SIG-M5 (cell line): ENCODE measurements around the gene KRT6A.
"Not testable (repeated sequence)": the region's sequence is repeated elsewhere in the genome, so short reads cannot be mapped to it uniquely, and the experiment has no call there.

Source experiments
- DNase-seq: peaks from one replicate; lab custom pipeline; 2025; lab: John Stamatoyannopoulos, UW

KRT6A gene

DNA sequence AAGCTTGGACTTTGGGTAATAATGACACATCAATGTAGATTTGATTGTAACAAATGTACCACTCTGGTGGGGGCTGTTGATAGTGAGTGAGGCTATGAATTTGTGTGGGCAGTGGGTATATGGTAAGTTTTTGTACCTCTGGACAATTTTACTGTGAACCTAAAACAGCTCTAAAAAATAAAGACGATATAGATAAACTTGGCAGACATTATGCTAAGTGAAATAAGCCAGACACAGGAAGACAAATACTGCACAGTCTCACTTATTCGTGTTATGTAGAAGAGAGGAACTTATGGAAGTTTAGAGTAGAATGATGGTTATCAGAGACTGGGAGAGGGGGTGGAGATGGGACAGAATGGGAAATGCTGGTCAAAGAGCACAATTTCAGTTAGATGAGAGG, 28.2 kb downstream of the KRT6A start:
- no peak for DNase-seq

DNA sequence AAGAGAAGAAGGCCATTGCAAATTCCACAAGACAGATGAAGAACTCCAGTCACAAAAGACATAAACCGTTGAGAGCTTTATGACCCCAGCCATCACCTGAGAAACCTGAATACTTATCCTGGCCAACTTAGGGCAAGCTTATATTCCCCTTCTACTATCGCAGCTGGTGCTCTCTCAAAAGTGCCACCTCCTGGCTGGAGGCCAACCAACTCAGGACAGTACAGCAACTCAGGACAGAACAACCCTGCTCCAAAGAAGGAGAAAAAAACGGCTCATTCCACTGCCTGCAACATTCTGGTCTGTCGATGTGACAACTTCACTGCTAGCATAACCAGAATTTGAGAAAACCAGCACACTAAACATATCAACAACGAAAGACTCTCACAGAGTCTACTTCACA, 31.4 kb downstream of the KRT6A start:
- DNase-seq = no peak

DNA sequence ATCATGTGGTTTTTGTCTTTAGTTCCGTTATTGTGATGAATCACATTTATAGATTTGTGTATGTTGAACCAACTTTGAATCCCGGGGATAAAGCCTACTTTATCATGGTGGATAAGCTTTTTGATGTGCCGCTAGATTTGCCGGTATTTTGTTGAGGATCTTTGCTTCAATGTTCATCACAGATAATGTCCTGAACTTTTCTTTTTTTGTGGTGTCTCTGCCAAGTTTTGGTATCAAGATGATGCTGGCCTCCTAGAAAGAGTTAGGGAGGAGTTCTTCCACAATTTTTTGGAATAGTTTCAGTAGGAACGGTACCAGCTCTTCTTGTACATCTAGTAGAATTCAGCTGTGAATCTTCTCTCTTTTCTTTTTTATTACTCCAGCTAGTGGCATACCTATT, 34.2 kb downstream of the KRT6A start:
- no peak for DNase-seq

DNA sequence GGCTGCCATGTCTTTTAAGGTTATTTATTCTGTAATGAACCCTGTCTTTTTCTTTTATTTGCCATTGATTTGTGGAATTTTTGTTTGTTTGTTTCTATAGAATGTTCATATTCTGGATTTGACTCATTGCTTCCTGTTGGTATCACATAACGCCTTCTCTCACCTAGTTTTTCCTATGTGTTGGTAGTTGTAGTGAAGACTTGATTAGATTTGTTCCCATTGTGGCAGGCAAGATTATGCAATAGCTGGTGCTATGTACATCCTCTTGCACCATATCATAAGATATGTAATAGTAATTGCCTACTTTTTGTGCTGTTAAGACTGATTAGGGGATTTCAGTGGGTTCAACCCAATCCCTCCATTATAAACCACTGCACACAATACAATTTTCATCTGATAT, 37.2 kb downstream of the KRT6A start:
- DNase-seq = no peak

DNA sequence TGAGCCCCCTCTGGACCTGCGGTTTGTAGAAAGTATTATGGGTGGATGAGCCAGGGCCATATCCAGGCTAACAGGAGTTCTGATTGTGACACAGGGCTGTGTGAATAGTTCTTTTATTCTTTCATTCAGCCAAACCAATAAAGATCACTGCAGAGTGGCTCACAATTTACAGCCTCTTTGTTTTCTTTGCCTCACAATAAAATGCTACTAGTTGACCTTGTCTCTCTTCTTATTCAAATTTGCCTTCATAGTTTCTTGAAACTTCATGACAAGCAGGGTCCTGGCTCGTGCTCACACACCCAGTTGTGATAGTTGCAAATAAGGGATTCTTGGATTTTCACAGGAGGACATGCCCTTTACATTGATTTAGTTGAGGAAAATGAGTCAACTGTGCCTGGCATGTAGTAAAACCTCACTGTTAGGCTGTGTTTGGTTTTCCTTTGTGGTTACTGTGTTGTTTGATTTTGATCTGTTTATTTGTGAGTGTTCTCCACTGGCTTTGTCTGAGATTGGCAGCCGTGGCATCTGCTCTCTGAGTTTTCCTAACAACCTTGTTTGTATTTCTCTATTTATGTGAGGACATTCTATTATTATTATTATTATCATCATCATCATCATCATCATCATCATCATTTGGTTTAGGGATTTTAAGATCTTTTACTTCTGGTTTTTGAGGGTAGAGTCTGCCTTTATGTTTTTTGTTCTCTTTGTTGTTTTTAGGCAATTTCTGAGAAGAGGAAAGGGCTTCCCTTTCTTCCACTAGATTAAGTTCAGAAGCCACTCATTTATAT, 38.5 kb downstream of the KRT6A start:
- no peak for DNase-seq

DNA sequence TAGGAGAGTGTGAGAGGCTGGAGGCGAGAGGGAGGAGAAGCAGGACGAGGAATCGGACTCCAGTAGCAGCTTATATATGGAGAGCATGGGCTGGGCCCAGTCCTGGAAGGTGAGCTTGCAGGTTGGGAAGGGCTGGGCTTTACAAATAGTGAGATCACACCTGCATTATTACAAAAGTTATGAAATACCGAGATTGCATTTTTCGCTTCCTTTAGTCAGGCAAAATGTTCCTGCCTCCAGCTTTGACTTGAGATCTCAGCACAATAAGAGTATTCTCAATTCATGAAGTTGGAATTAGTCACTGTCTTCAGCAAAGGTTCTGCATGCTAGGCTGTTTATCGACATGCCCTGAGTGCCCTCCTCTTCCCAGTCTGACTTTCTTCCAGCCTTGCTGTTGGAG, 41.0 kb downstream of the KRT6A start, which contains the start of gene KRT6B:
Gene KRT6B (minus strand): TSS at position 46 of the 400 bp plus-strand sequence. CDS start 68 bp downstream, outside the sequence.
- DNase-seq = no peak

DNA sequence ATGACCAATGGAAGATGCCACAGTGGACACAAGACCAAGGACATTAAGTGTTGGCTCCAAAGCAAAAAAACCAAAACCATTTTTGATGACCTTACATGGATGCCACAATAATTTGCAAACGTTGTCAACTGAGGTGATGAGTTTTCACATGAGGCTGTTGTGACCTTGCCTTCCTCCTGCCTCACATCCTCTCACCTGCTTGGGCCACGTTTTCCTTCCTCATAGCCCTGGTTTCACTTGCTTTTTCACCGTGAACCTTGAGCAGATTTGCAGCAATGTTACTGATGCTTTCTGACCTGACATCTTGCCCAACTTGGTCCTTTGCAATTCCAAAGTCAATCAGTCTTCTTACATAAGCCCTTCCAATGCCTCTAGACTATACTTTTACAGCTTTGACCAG, 44.8 kb downstream of the KRT6A start:
- DNase-seq = no peak

DNA sequence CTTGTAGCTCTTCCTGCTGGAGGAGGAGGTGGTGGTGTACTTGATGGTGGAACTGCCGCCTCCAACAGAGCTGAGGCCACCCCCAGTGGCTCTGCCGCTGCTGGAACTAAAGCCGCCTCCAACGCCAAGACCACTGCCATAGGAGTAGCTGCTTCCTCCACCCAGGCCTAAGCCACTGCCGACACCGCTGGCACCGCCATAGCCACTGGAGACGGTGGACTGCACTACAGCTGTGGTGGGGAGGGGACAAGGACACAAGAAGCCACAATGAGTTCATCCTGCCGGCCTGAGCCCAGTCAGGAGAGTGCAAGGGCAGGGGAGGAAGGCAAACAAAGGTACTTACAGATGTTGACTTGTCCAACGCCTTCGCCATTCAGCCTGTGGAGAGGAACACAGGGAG, 45.9 kb downstream of the KRT6A start:
- DNase-seq = not testable (repeated sequence)

DNA sequence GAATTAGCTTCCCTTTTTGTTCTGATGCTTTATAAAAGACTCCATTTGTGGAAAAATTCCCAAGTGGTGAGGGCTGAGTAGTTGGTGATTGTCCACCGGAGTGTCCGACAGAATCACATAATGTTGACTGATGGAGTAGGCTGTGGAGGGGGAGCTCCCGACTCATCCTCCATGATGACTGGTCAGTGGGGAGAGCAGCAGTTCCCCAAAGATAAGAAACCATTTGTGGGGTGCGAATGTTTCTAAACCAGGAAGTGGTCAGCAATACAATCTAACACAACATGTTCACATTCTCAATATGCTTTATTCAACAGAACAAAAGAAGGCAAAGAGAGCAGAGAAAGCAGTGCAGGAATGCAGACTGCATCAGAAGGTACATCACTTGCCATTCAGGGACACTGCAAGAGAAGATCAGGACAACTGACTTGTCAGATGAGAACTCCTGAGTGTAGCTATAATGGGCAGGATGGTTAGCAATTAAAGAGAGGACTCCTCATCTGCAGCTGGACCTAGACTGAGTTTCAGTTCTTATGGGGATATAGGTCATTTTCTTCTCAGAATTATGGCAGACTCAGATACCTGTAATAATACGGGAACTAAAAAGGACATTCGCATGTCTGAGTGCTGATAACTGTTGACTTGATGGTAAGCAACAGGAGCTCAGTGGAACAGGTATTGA, 46.6 kb downstream of the KRT6A start:
- no peak for DNase-seq

DNA sequence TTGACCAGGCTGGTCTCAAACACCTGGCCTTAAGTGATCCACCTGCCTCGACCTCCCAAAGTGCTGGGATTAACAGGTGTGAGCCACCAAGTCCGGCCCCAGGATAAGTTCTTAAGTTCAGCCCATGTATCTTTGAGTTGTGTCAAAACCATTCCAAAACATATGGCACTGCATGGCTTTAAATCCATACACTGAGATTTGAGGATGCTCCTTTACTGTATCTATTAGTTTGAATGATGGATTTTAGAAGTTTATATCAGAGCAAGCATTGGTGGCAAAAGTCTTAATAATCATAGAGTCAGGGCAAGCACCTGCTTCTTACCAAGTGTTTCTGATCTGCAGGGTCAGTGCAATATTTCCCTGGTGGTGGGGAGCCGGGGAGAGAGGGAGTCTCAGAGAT, 47.2 kb downstream of the KRT6A start:
- DNase-seq = no peak

DNA sequence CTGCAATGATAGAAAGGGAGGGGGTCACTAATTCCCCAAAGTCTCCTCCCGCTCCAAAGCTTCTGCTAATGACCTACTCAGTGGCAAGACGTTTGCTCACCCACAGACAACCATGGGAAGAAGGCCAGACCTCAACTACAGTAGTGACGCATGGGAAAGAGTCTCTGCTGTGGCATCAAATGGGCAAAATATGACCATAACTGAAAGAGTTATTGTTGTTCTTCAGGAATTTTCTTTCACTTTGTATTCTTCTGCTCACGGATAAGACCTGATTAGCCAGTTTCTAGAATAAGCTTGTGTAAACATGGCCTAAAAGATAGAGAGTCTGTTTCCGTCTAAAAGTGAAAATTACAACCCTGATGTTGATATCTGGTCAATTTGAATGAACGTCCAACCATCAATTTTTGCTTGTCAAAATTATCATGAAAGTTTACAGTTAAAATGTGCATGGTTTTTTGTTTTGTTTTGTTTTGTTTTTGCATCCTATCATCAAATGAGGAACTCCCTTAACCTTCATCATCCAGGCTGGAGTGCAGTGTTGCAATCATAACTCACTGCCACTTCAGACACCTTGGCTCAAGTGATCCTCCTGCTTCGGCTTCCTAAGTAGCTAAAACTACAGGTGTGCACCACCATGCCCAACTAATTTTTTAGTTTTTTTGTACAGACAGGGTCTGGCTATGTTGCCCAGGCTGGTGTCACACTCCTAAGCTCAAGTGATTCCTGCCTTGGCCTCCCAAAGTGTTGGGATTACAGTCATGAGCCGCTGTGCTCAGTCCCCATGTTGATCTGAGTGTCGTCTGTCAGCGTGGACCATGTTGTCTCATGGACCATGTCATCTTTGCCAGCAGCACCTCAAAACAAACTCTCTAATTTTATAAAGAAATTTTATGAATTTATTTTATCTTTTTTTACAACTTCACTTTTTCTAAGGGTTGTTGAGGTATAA, 48.1 kb downstream of the KRT6A start:
- DNase-seq = no peak

DNA sequence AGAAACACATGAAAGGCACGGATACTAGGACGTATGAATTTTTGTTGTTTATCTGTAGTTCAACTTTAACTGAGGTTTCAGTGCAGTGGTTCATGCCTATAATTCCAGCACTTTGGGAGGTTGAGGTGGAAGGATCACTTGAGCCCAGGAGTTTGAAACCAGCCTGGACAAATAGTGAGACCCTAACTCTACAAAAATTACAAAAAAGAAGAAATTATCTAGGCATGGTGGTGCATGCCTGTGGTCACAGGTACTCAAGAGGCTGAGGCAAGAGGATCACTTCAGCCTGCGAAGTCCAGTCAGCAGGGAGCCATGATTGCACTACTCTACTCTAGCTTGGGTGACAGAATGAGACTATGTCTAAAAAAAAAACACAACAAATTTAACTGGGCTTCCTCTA, 49.1 kb downstream of the KRT6A start:
- no peak for DNase-seq

DNA sequence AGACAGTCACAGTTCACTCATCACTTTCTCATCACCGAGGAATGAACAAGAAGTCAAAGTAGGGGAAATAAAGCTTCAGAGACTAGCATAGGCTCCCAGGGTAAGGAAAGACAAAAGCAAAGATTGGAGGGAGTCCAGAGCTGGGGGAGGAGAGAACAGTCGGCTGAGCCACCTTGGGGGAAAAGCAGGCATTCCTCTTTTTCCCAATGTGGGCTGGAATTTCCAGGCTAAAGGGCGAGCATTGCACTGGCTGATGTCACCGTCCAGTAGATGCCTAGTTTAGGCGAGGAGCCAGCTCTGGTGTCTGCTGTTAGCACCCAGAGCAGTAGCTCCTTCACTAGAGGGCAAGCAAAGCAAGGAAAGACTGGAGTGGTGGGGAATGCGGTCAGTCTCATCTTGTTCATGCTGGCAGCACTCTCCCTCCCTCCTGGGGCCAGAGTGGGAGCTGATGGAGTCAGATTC, 50.4 kb downstream of the KRT6A start:
- DNase-seq = no peak

DNA sequence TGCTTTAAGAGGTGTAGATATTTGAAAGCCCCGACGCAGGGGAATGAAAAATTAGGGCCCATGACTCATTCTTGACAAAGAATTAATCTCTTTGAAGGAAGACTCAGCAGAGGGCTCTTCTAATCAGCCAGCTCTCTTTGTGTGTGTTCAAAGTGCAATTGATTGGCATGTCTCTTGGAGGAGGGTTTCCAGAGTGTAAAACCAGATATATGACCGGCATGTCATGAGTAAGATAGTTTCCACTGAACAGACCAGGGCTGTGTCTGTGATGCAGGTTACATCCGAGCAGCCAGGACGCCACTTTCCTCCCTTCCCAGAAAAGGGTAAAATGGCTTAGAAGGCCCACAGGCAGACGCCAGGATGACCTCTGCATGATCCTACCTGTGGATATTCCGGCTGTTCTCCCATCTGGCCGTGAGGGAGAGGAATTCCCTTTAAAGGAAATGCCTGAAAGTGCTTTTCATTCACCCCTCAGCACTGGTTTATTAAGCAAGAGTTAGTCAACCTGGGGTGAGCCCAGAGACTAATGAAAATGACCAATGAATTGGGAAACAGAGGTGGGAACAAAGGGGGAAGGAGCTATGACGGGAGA, 51.6 kb downstream of the KRT6A start:
- no peak for DNase-seq

DNA sequence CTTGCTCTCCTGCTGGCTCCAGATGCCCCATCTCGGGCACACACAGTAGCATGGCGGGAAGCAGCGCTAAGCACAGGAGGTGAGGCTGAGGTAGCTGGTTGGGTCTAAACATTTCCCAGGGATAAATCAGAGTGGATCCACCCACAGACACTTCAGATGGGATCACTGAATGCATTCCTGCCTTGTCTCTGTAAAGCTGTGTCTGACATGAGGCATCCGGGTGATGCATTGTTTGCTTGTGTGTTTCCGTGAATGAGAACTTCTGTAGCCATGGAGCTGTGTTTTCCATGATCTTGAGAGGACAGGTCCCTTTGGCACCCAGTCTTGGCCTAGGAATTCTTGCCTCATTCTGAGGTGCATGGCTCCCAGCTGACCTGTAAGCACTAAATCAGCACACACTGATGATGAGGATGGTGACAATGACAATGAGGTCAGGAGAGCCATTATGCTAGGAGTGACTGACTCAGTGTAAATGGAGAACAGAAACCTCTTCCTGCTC, 52.2 kb downstream of the KRT6A start:
- DNase-seq = no peak

DNA sequence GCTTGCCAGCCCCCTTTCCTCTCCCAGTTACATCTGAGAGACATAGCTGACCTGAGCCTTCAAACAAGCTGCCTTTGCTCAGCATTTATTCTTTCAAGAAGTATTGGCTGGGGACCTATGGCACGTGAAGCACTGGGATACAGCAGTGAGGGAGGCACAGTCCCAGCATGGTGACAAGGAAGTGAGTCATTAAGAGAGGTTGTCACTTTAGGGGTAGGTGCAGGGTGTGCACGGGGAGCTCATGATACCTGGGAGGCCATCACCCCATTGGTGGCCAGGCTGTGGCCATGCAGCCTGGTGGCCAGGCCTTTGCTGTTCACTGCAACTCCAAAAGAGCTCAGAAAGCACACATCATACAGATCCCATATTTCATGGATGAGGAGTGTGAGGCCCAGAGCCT, 53.2 kb downstream of the KRT6A start:
- no peak for DNase-seq

DNA sequence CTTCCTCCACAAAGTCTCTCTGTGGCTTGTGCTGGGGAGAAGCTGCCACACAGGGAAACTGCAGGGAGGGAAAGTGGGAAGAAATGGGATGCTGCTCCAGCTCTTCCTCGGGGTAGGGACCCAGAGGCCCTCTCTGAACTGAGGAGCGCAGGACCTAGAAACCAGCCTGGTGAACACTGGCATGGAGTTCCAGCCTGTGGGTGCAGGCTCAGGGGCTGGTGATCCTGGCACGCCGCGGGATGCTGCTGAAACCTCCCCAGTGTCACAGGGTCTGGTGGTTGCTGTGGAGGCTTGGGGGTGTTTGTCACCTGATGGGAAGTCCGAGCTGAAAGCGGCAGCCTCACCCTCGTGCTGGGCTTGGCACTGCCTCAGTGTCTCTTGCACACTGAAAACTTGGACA, 53.6 kb downstream of the KRT6A start:
- no peak for DNase-seq

DNA sequence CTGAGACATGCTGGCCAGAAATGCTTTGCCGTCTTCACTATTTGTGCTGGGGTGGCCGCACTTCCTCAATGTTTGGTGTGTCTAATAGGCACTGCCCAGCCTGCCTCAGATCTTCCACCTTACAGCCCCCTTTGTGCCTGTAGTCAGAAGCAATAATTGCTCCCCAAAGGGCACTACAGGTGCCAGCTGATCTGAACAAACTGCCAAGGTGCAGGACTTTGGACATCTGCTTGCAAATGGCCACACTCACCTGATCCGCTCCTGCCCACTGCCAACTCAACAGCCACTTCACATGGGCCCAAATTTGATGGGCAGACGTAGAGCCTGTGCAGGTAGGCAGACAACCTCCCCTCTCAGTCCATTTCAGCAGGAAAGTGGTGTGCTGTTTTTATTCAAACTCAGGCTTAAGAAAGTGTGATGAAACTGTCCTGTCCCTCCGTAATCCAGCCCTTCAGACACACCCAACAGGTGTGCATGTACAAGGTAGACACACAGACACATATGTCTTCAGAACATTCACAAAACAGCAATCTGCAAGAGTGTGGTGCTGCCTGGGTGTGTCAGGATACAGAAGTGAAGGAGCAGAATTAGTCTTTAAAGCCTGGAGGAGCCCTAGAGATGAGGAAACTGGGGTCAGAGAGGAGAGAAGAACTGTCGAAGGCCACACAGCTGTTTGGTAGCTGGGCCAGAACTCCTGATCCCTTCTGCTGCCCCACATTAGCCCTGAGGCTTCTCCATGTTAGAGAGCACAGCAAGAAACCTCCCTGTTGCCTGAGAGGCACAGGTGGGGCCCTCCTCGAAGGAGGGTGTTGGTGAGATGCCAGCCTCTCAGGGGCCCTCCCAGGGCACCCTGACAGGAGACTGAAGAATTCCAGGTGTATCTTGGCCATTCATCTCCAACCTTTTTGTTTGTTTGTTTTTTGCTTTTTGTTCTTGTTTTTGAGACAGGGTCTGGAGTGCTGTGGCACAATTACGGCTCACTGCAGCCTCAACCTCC, 54.5 kb downstream of the KRT6A start:
- no peak for DNase-seq

DNA sequence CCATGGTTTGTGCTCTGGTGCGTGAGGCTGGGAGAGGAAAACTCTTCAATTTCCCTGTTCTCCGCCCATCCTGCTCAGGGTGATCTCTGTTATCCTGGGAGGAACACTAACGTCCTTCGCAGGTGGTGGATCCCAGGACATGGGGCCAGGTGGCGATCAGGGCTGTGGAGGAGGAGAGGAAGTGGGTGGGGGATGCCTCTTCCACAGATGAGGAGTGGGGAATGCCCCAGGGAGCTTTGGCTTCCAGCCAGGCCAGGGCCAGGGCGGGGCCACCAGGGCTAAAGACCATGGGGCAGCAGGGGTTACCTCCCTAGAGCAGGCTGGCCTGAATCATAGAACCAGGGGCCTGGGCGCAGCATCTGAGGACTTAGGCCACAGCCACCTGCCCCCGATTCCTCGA, 55.5 kb downstream of the KRT6A start:
- DNase-seq = no peak
